ENCODE measurements around the gene IFNL4.
"Not testable (repeated sequence)": the region's sequence is repeated elsewhere in the genome, so short reads cannot be mapped to it uniquely, and the experiment has no call there.

The IFNL4 gene

GRCh38 chr19:39218230-39219007, 30.2 kb downstream of the IFNL4 start:
- no peak for TF ChIP-seq TOX (CRISPR knock-in tag; IDR thresholded peaks at IDR 0.05; ENCODE audit: borderline replicate concordance)
- no peak for TF ChIP-seq POU6F1 (CRISPR knock-in tag; IDR thresholded peaks at IDR 0.05; ENCODE audit: borderline replicate concordance, low read depth)
- no peak for ATAC-seq

- TF ChIP-seq TCF4 (CRISPR knock-in tag; IDR thresholded peaks at IDR 0.05; ENCODE audit: borderline replicate concordance) = no peak
- no peak for TF ChIP-seq POU6F1 (CRISPR knock-in tag; IDR thresholded peaks at IDR 0.05; ENCODE audit: borderline replicate concordance, low read depth)
- no peak for TF ChIP-seq TOX (CRISPR knock-in tag; IDR thresholded peaks at IDR 0.05; ENCODE audit: borderline replicate concordance)
- TF ChIP-seq SNAI2 (CRISPR knock-in tag; IDR thresholded peaks at IDR 0.05) = no peak
- TF ChIP-seq ZFP3 (CRISPR knock-in tag; IDR thresholded peaks at IDR 0.05) = no peak
- TF ChIP-seq ZNF8 (CRISPR knock-in tag; IDR thresholded peaks at IDR 0.05) = no peak
- TF ChIP-seq BACH2 (CRISPR knock-in tag; IDR thresholded peaks at IDR 0.05; ENCODE audit: borderline replicate concordance) = no peak
- TF ChIP-seq TSHZ2 (CRISPR knock-in tag; IDR thresholded peaks at IDR 0.05) = no peak
- no peak for TF ChIP-seq CREB5 (CRISPR knock-in tag; IDR thresholded peaks at IDR 0.05; ENCODE audit: low read depth)
- TF ChIP-seq ZNF70 (CRISPR knock-in tag; IDR thresholded peaks at IDR 0.05) = no peak
- TF ChIP-seq OSR1 (CRISPR knock-in tag; IDR thresholded peaks at IDR 0.05) = no peak
- no peak for TF ChIP-seq PATZ1 (CRISPR knock-in tag; IDR thresholded peaks at IDR 0.05; ENCODE audit: borderline replicate concordance)
- no peak for ATAC-seq
Measured at GRCh38 chr19:39217094-39217493, 31.6 kb downstream of the IFNL4 start.

- ATAC-seq = not testable (repeated sequence)
Measured at GRCh38 chr19:39215323-39215722, 33.3 kb downstream of the IFNL4 start.

- ATAC-seq = peak; percentile 79
- TF ChIP-seq PATZ1 (CRISPR knock-in tag; IDR thresholded peaks at IDR 0.05; ENCODE audit: borderline replicate concordance) (no peak), OSR1 (CRISPR knock-in tag; IDR thresholded peaks at IDR 0.05) (no peak), POU6F1 (CRISPR knock-in tag; IDR thresholded peaks at IDR 0.05; ENCODE audit: borderline replicate concordance, low read depth) (no peak), ARNTL (CRISPR knock-in tag; IDR thresholded peaks at IDR 0.05; ENCODE audit: borderline replicate concordance, low read depth) (no peak), TSHZ2 (CRISPR knock-in tag; IDR thresholded peaks at IDR 0.05) (no peak), ZFP3 (CRISPR knock-in tag; IDR thresholded peaks at IDR 0.05) (no peak), BACH2 (CRISPR knock-in tag; IDR thresholded peaks at IDR 0.05; ENCODE audit: borderline replicate concordance) (no peak), CSDC2 (CRISPR knock-in tag; IDR thresholded peaks at IDR 0.05) (no peak), ZNF8 (CRISPR knock-in tag; IDR thresholded peaks at IDR 0.05) (no peak), RARB (CRISPR knock-in tag; IDR thresholded peaks at IDR 0.05) (no peak), SNAI2 (CRISPR knock-in tag; IDR thresholded peaks at IDR 0.05) (no peak), ESRRG (CRISPR knock-in tag; IDR thresholded peaks at IDR 0.05) (no peak), ISL1 (CRISPR knock-in tag; IDR thresholded peaks at IDR 0.05) (no peak)
Measured at GRCh38 chr19:39212375-39212742, 36.3 kb downstream of the IFNL4 start.
